Measurements from ENCODE around the gene SLAMF7.

DNA sequence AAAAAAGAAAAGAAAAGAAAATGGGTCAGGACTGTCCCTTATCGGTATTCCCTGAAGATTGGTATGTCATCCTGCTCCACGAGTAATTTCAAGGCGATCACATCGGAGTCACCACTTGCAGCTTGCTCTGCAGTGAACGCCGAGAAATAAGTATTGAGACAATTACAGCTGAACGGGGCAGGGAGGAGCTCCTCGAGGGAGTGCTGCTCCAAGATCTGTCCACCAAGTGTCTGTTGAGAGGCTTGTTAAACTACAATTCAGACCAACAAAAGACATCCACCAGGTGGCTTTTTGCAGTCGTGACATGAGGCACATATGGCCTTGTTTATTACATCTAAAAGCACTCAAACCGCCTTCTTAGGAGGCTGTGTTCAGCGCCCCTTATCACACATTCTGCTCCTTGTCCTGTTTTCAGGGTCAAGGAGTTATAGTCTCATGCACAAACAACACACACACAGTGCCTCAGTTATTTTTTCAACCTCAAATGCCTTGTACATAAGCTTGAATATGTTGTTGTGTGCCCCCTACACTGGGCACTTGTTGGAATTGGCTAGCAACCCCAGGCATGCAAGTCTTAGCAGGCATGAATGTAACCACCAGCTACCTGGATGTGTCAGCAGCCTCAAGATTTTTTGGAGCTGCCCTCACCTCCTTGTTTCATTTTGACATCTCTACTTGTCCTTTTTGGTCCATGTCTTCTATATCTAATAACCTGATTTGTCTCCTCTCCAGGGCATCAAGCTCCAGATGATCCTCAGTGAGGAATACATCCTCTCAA, 14.4 kb upstream of the SLAMF7 start:
- TF ChIP-seq, protein P1, sequence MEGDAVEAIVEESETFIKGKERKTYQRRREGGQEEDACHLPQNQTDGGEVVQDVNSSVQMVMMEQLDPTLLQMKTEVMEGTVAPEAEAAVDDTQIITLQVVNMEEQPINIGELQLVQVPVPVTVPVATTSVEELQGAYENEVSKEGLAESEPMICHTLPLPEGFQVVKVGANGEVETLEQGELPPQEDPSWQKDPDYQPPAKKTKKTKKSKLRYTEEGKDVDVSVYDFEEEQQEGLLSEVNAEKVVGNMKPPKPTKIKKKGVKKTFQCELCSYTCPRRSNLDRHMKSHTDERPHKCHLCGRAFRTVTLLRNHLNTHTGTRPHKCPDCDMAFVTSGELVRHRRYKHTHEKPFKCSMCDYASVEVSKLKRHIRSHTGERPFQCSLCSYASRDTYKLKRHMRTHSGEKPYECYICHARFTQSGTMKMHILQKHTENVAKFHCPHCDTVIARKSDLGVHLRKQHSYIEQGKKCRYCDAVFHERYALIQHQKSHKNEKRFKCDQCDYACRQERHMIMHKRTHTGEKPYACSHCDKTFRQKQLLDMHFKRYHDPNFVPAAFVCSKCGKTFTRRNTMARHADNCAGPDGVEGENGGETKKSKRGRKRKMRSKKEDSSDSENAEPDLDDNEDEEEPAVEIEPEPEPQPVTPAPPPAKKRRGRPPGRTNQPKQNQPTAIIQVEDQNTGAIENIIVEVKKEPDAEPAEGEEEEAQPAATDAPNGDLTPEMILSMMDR (conservative IDR thresholded peaks at IDR 0.05 in 1 of 2, IDR thresholded peaks at IDR 0.05 in 1 of 2; ENCODE audit: low read depth in 1 of 2, low read length in 2 of 2), result no peak
- no peak for TF ChIP-seq EZH2 (IDR thresholded peaks at IDR 0.05; ENCODE audit: low read length, missing control alignments)

All from fibroblast of lung (primary cell).